Tongue (tissue), 3 donors: Measurements from ENCODE around the gene TNFSF13. TPM values are rescaled to one million over a fixed set of nuclear protein-coding genes. Genes with fewer than 3 reads are reported as not detected.
"Not testable (repeated sequence)": the region's sequence is repeated elsewhere in the genome, so short reads cannot be mapped to it uniquely, and the experiment has no call there.

Source experiments
- DNase-seq: peaks from one replicate; pipeline ENCODE4 v3.0.0-alpha.2; 2015
- small RNA-seq: library from RNA; depleted of rRNA; stranded (forward); fragments of <200 nt; gene quantifications from one replicate; pipeline ENCODE3, GENCODE V24; 2014; ENCODE audit warnings: low replicate concordance
- total RNA-seq: library from RNA; depleted of rRNA; stranded (reverse); fragments of >200 nt; gene quantifications from one replicate; pipeline ENCODE4 v1.2.3, GENCODE V29; 2014

Gene TNFSF13
- total RNA-seq, 1 donor from 2014 or later = 6.6 TPM

- DNase-seq = no peak
Measured at GRCh38 chr17:7591596-7591995, 33.0 kb downstream of the TNFSF13 start.

GRCh38 chr17:7592422-7593021 is 34.0 kb downstream of the TNFSF13 start:
- DNase-seq = no peak

GRCh38 chr17:7593296-7593695 is 34.7 kb downstream of the TNFSF13 start:
- DNase-seq = no peak

GRCh38 chr17:7597561-7597960 is 39.0 kb downstream of the TNFSF13 start:
- DNase-seq = not testable (repeated sequence)

- DNase-seq = no peak
Measured at GRCh38 chr17:7606280-7606679, 47.7 kb downstream of the TNFSF13 start.

GRCh38 chr17:7610641-7611040 is 52.1 kb downstream of the TNFSF13 start:
- DNase-seq = no peak

Small RNAs within 50 kb of the gene (small RNA-seq; reads per million reads assigned to genes)
- gene CD68 (not detected), gene RF00019 (not detected), gene SNORA48 (not detected), gene SNORD10 (not detected)

Other genes with a start within 250 kb of the TNFSF13 start
- 35.3 TPM for gene GPS2, start 243.4 kb upstream of the TNFSF13 start, total RNA-seq
- 22.5 TPM for gene NEURL4, start 229.4 kb upstream of the TNFSF13 start, total RNA-seq
- 1.7 TPM for gene ACAP1, start 222.2 kb upstream of the TNFSF13 start, total RNA-seq
- gene KCTD11, start 206.6 kb upstream of the TNFSF13 start, total RNA-seq = 3.4 TPM
- not detected for gene TMEM95, start 203.6 kb upstream of the TNFSF13 start, total RNA-seq
- 2.1 TPM for gene TNK1, start 177.7 kb upstream of the TNFSF13 start, total RNA-seq
- 9.4 TPM for gene PLSCR3, start 164.2 kb upstream of the TNFSF13 start, total RNA-seq
- 69.0 TPM for gene TMEM256, start 154.7 kb upstream of the TNFSF13 start, total RNA-seq
- gene NLGN2, start 150.9 kb upstream of the TNFSF13 start, total RNA-seq = 9.3 TPM
- not detected for gene SPEM1, start 138.4 kb upstream of the TNFSF13 start, total RNA-seq
- not detected for gene SPEM2, start 133.1 kb upstream of the TNFSF13 start, total RNA-seq
- not detected for gene SPEM3, start 129.9 kb upstream of the TNFSF13 start, total RNA-seq
- gene TMEM102, start 123.3 kb upstream of the TNFSF13 start, total RNA-seq = 2.4 TPM
- gene FGF11, start 119.2 kb upstream of the TNFSF13 start, total RNA-seq = 5.4 TPM
- gene CHRNB1, start 113.7 kb upstream of the TNFSF13 start, total RNA-seq = 27.9 TPM
- 22.9 TPM for gene ZBTB4, start 79.1 kb upstream of the TNFSF13 start, total RNA-seq
- gene SLC35G6, start 77.3 kb upstream of the TNFSF13 start, total RNA-seq = not detected
- gene POLR2A, start 74.4 kb upstream of the TNFSF13 start, total RNA-seq = 71.4 TPM
- 18.0 TPM for gene TNFSF12, start 9.7 kb upstream of the TNFSF13 start, total RNA-seq
- gene SENP3, start 3.2 kb downstream of the TNFSF13 start, total RNA-seq = 36.8 TPM
- 2.4 TPM for gene CD68, start 20.9 kb downstream of the TNFSF13 start, total RNA-seq
- 27.4 TPM for gene MPDU1, start 25.1 kb downstream of the TNFSF13 start, total RNA-seq
- gene SOX15, start 31.3 kb downstream of the TNFSF13 start, total RNA-seq = 9.6 TPM
- gene FXR2, start 56.1 kb downstream of the TNFSF13 start, total RNA-seq = 47.8 TPM
- gene SAT2, start 69.1 kb downstream of the TNFSF13 start, total RNA-seq = 33.2 TPM
- not detected for gene SHBG, start 71.4 kb downstream of the TNFSF13 start, total RNA-seq
- gene ATP1B2, start 92.2 kb downstream of the TNFSF13 start, total RNA-seq = 0.92 TPM
- 23.6 TPM for gene TP53, start 128.7 kb downstream of the TNFSF13 start, total RNA-seq
- gene WRAP53, start 129.7 kb downstream of the TNFSF13 start, total RNA-seq = 5.2 TPM
- gene EFNB3, start 146.5 kb downstream of the TNFSF13 start, total RNA-seq = 2.3 TPM
- gene DNAH2, start 159.0 kb downstream of the TNFSF13 start, total RNA-seq = 0.31 TPM